Smooth muscle cell (in vitro differentiated cells): Measurements from ENCODE around the gene TCTN2. TPM values are rescaled to one million over a fixed set of nuclear protein-coding genes. Genes with fewer than 3 reads are reported as not detected.

Source experiments
- DNase-seq: peaks from one replicate; lab custom pipeline; 2025; ENCODE audit not compliant: unreplicated experiment; lab: John Stamatoyannopoulos, UW
- H2AFZ ChIP-seq: fragments of 200-600 bp; sonication (generic); 2 replicates; pipeline ENCODE4 v1.6.0; 2016; ENCODE audit warnings: antibody characterized with exemption, low read depth, mild to moderate bottlenecking
- H3F3A ChIP-seq: fragments of 200-600 bp; sonication (generic); 2 replicates; pipeline ENCODE4 v1.6.0; 2017; ENCODE audit warnings: antibody characterized with exemption, low read depth
- H3K27ac ChIP-seq: fragments of 200-600 bp; sonication (generic); 2 replicates; pipeline ENCODE4 v1.5.1; 2016; ENCODE audit warnings: low read depth, mild to moderate bottlenecking
- H3K27me3 ChIP-seq: fragments of 200-600 bp; sonication (generic); 2 replicates; pipeline ENCODE4 v1.6.1; 2016; ENCODE audit warnings: low read depth, mild to moderate bottlenecking
- H3K36me3 ChIP-seq: fragments of 200-600 bp; sonication (generic); 2 replicates; pipeline ENCODE4 v1.5.1; 2016; ENCODE audit warnings: low read depth
- H3K4me1 ChIP-seq: fragments of 200-600 bp; sonication (generic); 2 replicates; pipeline ENCODE4 v1.5.1; 2016; ENCODE audit warnings: low read depth
- H3K4me2 ChIP-seq: fragments of 200-600 bp; sonication (generic); 2 replicates; pipeline ENCODE4 v1.6.0; 2016; ENCODE audit warnings: mild to moderate bottlenecking
- H3K4me3 ChIP-seq: fragments of 200-600 bp; sonication (generic); 2 replicates; pipeline ENCODE4 v1.5.1; 2016; ENCODE audit warnings: mild to moderate bottlenecking
- H3K79me2 ChIP-seq: fragments of 200-600 bp; sonication (generic); 2 replicates; pipeline ENCODE4 v1.6.0; 2016; ENCODE audit warnings: low read depth, mild to moderate bottlenecking
- H3K9ac ChIP-seq: fragments of 200-600 bp; sonication (generic); 2 replicates; pipeline ENCODE4 v1.6.0; 2016; ENCODE audit warnings: low read depth
- H3K9me3 ChIP-seq: fragments of 200-600 bp; sonication (generic); replicated peaks from 2 replicates; pipeline ENCODE4 v1.5.1; 2016; ENCODE audit warnings: low read depth
- H4K20me1 ChIP-seq: fragments of 200-600 bp; sonication (generic); 2 replicates; pipeline ENCODE4 v1.6.0; 2016; ENCODE audit warnings: low read depth
- CTCF ChIP-seq: fragments of 200-600 bp; sonication (generic); IDR thresholded peaks from 2 replicates; pipeline ENCODE4 v1.5.1; 2017; ENCODE audit warnings: borderline replicate concordance, mild to moderate bottlenecking, antibody characterized with exemption; ENCODE audit not compliant: insufficient read depth, poor library complexity, severe bottlenecking
- WGBS: methylation state at CpG from one replicate; pipeline ENCODE4 v1.1.7; 2016; ENCODE audit warnings: low lambda C conversion rate; 5-methylcytosine and 5-hydroxymethylcytosine counted together
- polyA plus RNA-seq: library from polyadenylated mRNA; unstranded; fragments of >200 nt; fragmentation: Nextera tagmentation; extraction: Ambion mirVana; gene quantifications from 2 replicates; pipeline ENCODE4 v1.2.1, GENCODE V29; 2016
- total RNA-seq: library from RNA; depleted of rRNA; stranded (reverse); fragments of >200 nt; gene quantifications from 2 replicates; pipeline ENCODE4 v1.2.3, GENCODE V29; 2014

The TCTN2 gene
- total and polyA plus RNA-seq, 2 experiments from 2014 or later: 2.8 to 11.5 TPM

GRCh38 chr12:123696646-123697045 lies 25.7 kb downstream of the TCTN2 start:
- Histone ChIP-seq H3K4me2 (no peak overlapping the region), H3K36me3 (no peaks in the 10 kb centered on the region), H3K9ac (no peak overlapping the region), H2AFZ (no peak overlapping the region), H3K9me3 (no peaks in the 10 kb centered on the region), H3K4me1 (no peaks in the 10 kb centered on the region), H4K20me1 (no peaks in the 10 kb centered on the region), H3K79me2 (no peaks in the 10 kb centered on the region), H3K27me3 (no peaks in the 10 kb centered on the region), H3K4me3 (no peak overlapping the region), H3K27ac (no peak overlapping the region), H3F3A (no peaks in the 10 kb centered on the region)
- 86% methylated on average over 4 of the region's 4 CpGs for WGBS
- DNase-seq: no peak
- no peak for TF ChIP-seq CTCF

GRCh38 chr12:123705935-123706334 lies 35.0 kb downstream of the TCTN2 start:
- H3K4me3 ChIP-seq: no peak overlapping the region
- 95% methylated on average over 3 of the region's 3 CpGs for WGBS
- H3K79me2 ChIP-seq: no peaks in the 10 kb centered on the region
- H3K9ac ChIP-seq: no peak overlapping the region
- no peaks in the 10 kb centered on the region for H3K4me1 ChIP-seq
- no peaks in the 10 kb centered on the region for H3K36me3 ChIP-seq
- H2AFZ ChIP-seq: no peak overlapping the region
- no peak overlapping the region for H3K4me2 ChIP-seq
- DNase-seq: no peak
- no peaks in the 10 kb centered on the region for H4K20me1 ChIP-seq
- no peaks in the 10 kb centered on the region for H3K9me3 ChIP-seq
- no peak overlapping the region for H3K27ac ChIP-seq
- no peaks in the 10 kb centered on the region for H3K27me3 ChIP-seq
- no peak for TF ChIP-seq CTCF
- H3F3A ChIP-seq: peaks cover 5% of the 10 kb centered on the region

- H4K20me1 ChIP-seq: no peaks in the 10 kb centered on the region
- peaks cover 2% of the 10 kb centered on the region for H3K79me2 ChIP-seq
- WGBS: 96% methylated on average over 4 of the region's 4 CpGs
- H3F3A ChIP-seq: peaks cover 5% of the 10 kb centered on the region
- H3K4me2 ChIP-seq: no peak overlapping the region
- no peak overlapping the region for H3K4me3 ChIP-seq
- H3K27ac ChIP-seq: no peak overlapping the region
- H3K9ac ChIP-seq: no peak overlapping the region
- no peak for DNase-seq
- no peak for TF ChIP-seq CTCF
- no peaks in the 10 kb centered on the region for H3K27me3 ChIP-seq
- no peak overlapping the region for H2AFZ ChIP-seq
- H3K4me1 ChIP-seq: no peaks in the 10 kb centered on the region
- no peaks in the 10 kb centered on the region for H3K36me3 ChIP-seq
- no peaks in the 10 kb centered on the region for H3K9me3 ChIP-seq
Observed at GRCh38 chr12:123707466-123707865, 36.6 kb downstream of the TCTN2 start.

GRCh38 chr12:123712780-123713319 lies 41.9 kb downstream of the TCTN2 start:
- no peak for TF ChIP-seq CTCF
- H2AFZ ChIP-seq: peak overlapping the region; percentile 75
- peak overlapping the region; percentile 99 for H3K4me3 ChIP-seq
- H3K9ac ChIP-seq: peak overlapping the region; percentile 92
- peak overlapping the region; percentile 53 for H3K27ac ChIP-seq
- peaks cover 35% of the 10 kb centered on the region for H3K79me2 ChIP-seq
- WGBS: 2% methylated on average over 25 of the region's 26 CpGs
- H3K4me2 ChIP-seq: peak overlapping the region; percentile 100
- no peak for DNase-seq
- peaks cover 5% of the 10 kb centered on the region for H3F3A ChIP-seq
- peaks cover 7% of the 10 kb centered on the region for H3K4me1 ChIP-seq
- no peaks in the 10 kb centered on the region for H3K27me3 ChIP-seq
- H3K9me3 ChIP-seq: no peaks in the 10 kb centered on the region
- no peaks in the 10 kb centered on the region for H3K36me3 ChIP-seq
- no peaks in the 10 kb centered on the region for H4K20me1 ChIP-seq
